Right renal pelvis (tissue), 4 donors: ENCODE measurements around the gene GNB4. TPM values are rescaled to one million over a fixed set of nuclear protein-coding genes. Genes with fewer than 3 reads are reported as not detected.

Experiments
- DNase-seq, 4 donors: peaks; one replicate each; pipeline ENCODE4 v3.0.0-alpha.2; 2013; ENCODE audit warnings: low read depth in 4 of 4, low spot score in 3 of 4, missing footprints in 1 of 4
- polyA plus RNA-seq, 4 donors: library from polyadenylated mRNA; unstranded; fragments of 120-200 nt; gene quantifications; one replicate each; pipeline ENCODE4 v1.2.1, GENCODE V29; 2013; ENCODE audit not compliant: insufficient read length in 4 of 4

Gene GNB4
- polyA plus RNA-seq, 4 donors: 25.7 to 33.9 (median 31.6) TPM

DNA sequence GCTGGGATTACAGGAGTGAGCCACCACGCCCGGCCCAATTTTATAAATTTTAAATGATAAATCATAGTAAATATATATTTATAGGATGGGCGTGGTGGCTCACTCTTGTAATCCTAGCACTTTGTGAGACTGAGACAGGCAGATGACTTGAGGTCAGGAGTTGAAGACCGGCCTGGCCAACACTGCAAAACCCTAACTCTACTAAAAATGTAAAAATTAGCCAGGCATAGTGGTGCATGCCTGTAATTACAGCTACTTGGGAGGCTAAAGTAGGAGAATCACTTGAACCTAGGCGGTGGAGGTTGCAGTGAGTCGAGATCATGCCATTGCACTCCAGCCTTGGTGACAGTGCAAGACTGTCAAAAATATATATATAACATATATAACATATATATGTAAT, 77.3 kb downstream of the GNB4 start:
- no peak for DNase-seq

- no peak for DNase-seq
Measured at GRCh38 chr3:179369621-179370020, 81.6 kb downstream of the GNB4 start.

DNA sequence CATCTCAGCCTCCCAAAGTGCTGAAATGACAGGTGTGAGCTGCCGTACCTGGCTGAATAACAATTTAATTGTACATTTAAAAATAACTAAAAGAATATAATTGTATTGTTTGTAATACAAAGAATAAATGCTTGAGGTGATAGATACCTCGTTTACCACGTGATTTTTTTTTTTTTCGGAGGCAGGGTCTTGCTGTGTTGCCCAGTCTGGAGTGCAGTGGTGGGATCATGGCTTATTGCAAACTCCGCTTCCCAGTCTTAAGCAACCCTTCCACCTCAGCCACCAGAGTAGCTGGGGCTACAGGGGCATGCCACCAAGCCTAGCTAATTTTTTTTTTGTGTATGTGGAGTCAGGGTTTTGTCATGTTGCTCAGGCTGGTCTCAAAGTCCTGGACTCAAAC, 87.9 kb downstream of the GNB4 start:
- DNase-seq: no peak

DNA sequence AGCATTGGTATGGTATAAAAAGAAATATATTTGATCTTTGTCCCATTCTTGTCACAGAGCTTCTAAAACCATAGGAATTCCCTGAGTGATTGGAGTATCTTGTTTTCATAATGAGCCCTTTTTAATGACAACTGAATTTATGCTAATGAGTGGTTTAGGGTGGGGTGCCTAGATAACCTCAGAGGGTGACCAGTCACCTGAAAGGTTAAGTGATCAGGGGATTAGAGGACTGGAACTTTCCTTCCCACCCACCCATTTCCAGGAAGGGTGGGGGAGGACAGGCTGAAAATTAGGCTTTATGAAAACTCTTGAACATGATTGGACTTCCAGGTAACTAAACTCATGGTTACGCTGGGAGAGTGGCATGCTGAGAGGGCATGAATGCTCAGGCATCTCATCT, 95.3 kb downstream of the GNB4 start:
- DNase-seq: no peak

DNA sequence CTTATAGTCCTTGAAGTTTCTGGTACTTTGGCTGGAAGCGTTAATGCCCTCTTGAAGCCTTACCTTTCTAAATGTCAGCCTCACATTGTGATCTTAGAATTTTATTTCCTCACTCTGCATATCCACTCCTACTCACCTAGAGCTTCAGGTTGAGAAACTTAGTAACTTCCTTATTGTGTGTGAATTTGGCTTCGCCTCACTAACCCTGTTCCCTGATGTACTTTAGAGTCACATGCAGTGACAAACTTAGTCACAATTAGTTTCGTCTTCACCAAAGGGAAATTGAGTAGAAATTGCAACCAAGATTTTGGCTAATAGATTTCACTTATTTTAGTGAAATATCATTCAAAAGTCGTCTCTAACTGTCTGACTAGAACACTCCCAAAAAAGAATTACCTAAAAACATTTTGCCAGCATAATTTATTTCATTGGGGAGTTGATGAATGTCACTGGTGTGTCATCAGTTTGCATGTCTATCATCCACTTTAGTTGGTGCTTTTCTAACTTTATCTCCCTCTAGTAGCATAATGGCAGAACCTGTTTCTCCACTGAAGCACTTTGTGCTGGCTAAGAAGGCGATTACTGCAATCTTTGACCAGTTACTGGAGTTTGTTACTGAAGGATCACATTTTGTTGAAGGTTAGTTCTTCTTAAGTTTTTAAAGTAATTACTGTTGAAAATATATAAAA, 102.8 kb downstream of the GNB4 start:
- DNase-seq: no peak

GRCh38 chr3:179347345-179348194, 103.7 kb downstream of the GNB4 start, which contains the start of gene MFN1:
Gene MFN1 (plus strand): TSS chr3:179347709. CDS start chr3:179348852, 1,143 bp downstream.
- peak; percentile 86 to 94 (median 94) for DNase-seq

Other genes with a start within 250 kb of the GNB4 start
- gene KCNMB3, start 200.4 kb downstream of the GNB4 start, polyA plus RNA-seq: 1 to 10 TPM; 4.8 to 7.3 (median 6.2) TPM
- 10 to 100 TPM; 50.7 to 64.4 (median 62.6) TPM for gene ZNF639, start 128.4 kb downstream of the GNB4 start, polyA plus RNA-seq
- gene MFN1, start 103.8 kb downstream of the GNB4 start, polyA plus RNA-seq: 10 to 100 TPM; 53.6 to 70.8 (median 67.5) TPM
- gene ACTL6A, start 111.5 kb upstream of the GNB4 start, polyA plus RNA-seq: 100 to 1,000 TPM in 3 of 4 donors, 10 to 100 TPM in 1; 97.3 to 113 (median 108) TPM
- gene MRPL47, start 153.2 kb upstream of the GNB4 start, polyA plus RNA-seq: 10 to 100 TPM; 60.4 to 70.5 (median 65.3) TPM
- 100 to 1,000 TPM; 202 to 248 (median 228) TPM for gene NDUFB5, start 153.3 kb upstream of the GNB4 start, polyA plus RNA-seq
- gene USP13, start 201.6 kb upstream of the GNB4 start, polyA plus RNA-seq: 10 to 100 TPM; 12.1 to 13.9 (median 13.6) TPM